Sigmoid colon (tissue), 7 donors: ENCODE measurements around the gene HMX3. TPM values are rescaled to one million over a fixed set of nuclear protein-coding genes. Genes with fewer than 3 reads are reported as not detected.

Source experiments
- DNase-seq: peaks from one replicate; pipeline ENCODE4 v3.0.0-alpha.2; 2019
- H3K27ac ChIP-seq, 4 donors: fragments of 200-600 bp; sonication (generic); one replicate each; pipeline ENCODE4 v1.5.1; 2016 to 2019; ENCODE audit warnings: mild to moderate bottlenecking in 1 of 4
- H3K27me3 ChIP-seq, 3 donors: fragments of 200-600 bp; sonication (generic); one replicate each; pipeline ENCODE4 v1.5.1; 2019; ENCODE audit warnings: mild to moderate bottlenecking in 1 of 3
- H3K36me3 ChIP-seq, 4 donors: fragments of 200-600 bp; sonication (generic); one replicate each; pipeline ENCODE4 v1.5.1; 2016 to 2019
- H3K4me1 ChIP-seq, 4 donors: fragments of 200-600 bp; sonication (generic); one replicate each; pipeline ENCODE4 v1.5.1; 2017 to 2019
- H3K4me3 ChIP-seq, 4 donors: fragments of 200-600 bp; sonication (generic); one replicate each; pipeline ENCODE4 v1.5.1; 2017 to 2019; ENCODE audit warnings: mild to moderate bottlenecking in 2 of 4, moderate library complexity in 1 of 4
- H3K9me3 ChIP-seq, 4 donors: fragments of 200-600 bp in 3 of 4; sonication (generic) in 3 of 4; one replicate each; pipeline versions ENCODE4 v1.5.1 to v1.6.1; 2013 to 2019
- CTCF ChIP-seq, 4 experiments: fragments of 450-650 bp in 3 of 4; fragments of 200-600 bp in 1 of 4; IDR thresholded peaks; one replicate each; pipeline ENCODE4 v1.5.1; 2016 to 2019; ENCODE audit warnings: antibody characterized with exemption in 4 of 4, mild to moderate bottlenecking in 3 of 4, moderate library complexity in 2 of 4
- EP300 ChIP-seq, 4 donors: sonication (generic); formaldehyde crosslinking; IDR thresholded peaks; one replicate each; pipeline ENCODE4 v1.6.1; 2017; ENCODE audit warnings: antibody characterized with exemption in 4 of 4
- POLR2A ChIP-seq, 2 donors: fragments of 450-650 bp; IDR thresholded peaks; one replicate each; pipeline ENCODE4 v1.6.1; 2016; ENCODE audit warnings: antibody characterized with exemption in 2 of 2, mild to moderate bottlenecking in 2 of 2, moderate library complexity in 2 of 2
- POLR2AphosphoS5 ChIP-seq, 4 donors: sonication (generic); formaldehyde crosslinking; IDR thresholded peaks; one replicate each; pipeline ENCODE4 v1.6.1; 2017; ENCODE audit warnings: antibody characterized with exemption in 4 of 4
- WGBS, 2 donors: extraction: QIAGEN DNeasy Blood & Tissue Kit; methylation state at CpG; one replicate each; pipeline ENCODE4 v1.1.7; 2013; 5-methylcytosine and 5-hydroxymethylcytosine counted together
- intact Hi-C: fragments of 100-400 bp; cut with DNase I; formaldehyde crosslinking; loops from one replicate; pipeline ENCODE4 v1.15.1; 2023
- polyA plus RNA-seq, 3 donors: library from polyadenylated mRNA; stranded (reverse); fragments of 200-250 nt; gene quantifications; one replicate each; pipeline ENCODE4 v1.2.3, GENCODE V29; 2013
- total RNA-seq, 4 donors: library from RNA; depleted of rRNA; stranded (reverse); fragments of >200 nt; gene quantifications; one replicate each; pipeline ENCODE4 v1.1.0, GENCODE V29; 2016
- donor health status: healthy with polysubstance abuse.
- donor health status: Bipolar disorder and iron deficiency.
- donor health status: healthy.

The HMX3 gene
- total RNA-seq (under 1 TPM in 2 of 4 donors, not detected in 2; 0.68 to 0.83 TPM), polyA plus RNA-seq (under 1 TPM in 1 of 3 donors, not detected in 2; 0.52 TPM)

DNA sequence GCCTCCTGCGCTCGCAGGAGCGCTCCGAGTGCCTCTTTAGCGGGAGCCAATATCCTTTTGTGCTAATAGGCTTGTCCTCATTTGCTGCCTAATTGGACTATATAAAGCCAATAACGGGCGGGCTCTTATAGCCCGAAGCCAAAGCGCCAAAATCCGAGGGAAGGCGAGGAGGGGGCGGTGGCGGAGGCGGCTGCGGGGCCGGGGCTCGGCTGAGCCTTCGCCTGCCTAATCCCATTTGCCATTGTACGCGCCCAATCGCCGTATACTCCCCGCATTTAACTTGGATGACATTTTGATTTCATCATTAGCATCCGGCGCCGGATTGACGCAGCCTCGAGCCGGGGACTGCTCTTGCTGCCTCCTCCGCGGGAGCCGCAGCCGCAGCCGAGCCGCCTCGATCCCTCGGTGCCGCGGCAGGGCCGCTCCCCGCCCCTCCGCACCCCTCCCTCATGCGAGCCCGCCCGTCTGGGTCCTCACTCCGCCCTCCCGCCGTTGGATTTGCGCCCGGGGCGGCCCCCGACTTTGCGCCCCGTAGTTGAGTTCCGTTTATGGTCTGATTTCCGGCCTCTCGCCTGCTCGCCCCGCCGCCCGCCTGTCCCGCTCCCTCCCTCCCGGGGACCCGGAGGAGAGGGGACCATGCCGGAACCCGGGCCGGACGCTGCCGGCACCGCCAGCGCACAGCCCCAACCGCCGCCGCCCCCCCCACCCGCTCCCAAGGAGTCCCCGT, at the start of gene HMX3:
TSS of gene HMX3 (plus strand) at position 556 of the 727 bp plus-strand sequence. CDS start at position 637, 81 bp downstream.
- no peaks in the 10 kb centered on the region for H3K9me3 ChIP-seq
- peaks cover 74 to 100% (median 91%) of the 10 kb centered on the region in 3 donors for H3K27me3 ChIP-seq
- no peaks in the 10 kb centered on the region for H3K36me3 ChIP-seq
- no peak within 1 kb of the TSS for H3K27ac ChIP-seq
- intact Hi-C loops = loop anchor here (2.0 to 10.0 kb wide), 2 partner anchors 15 to 829 kb away; no protein-coding TSS in a partner anchor
- WGBS, 2 donors = 1 to 2% methylated on average over 76 of the region's 76 CpGs
- DNase-seq = no peak
- TF ChIP-seq CTCF (IDR thresholded peaks at IDR 0.05) = no peak
- no peak for TF ChIP-seq EP300 (IDR thresholded peaks at IDR 0.05)
- no peak for TF ChIP-seq POLR2A (IDR thresholded peaks at IDR 0.05)
- TF ChIP-seq POLR2AphosphoS5 (IDR thresholded peaks at IDR 0.05) = no peak
- peaks cover 0 to 66% (median 56%) of the 10 kb centered on the region in 4 donors for H3K4me1 ChIP-seq
- H3K4me3 ChIP-seq = peak within 1 kb of the TSS in 3 of 4 donors; percentile 27 to 42 (median 40)

- Histone ChIP-seq H3K27me3 (peaks cover 0 to 7% (median 0%) of the 10 kb centered on the region in 3 donors), H3K4me1 (no peaks in the 10 kb centered on the region), H3K9me3 (no peaks in the 10 kb centered on the region), H3K4me3 (no peak overlapping the region), H3K36me3 (no peaks in the 10 kb centered on the region), H3K27ac (no peak overlapping the region)
- WGBS, 2 donors = 80 to 87% methylated on average over 7 of the region's 7 CpGs
- intact Hi-C loops = no loop called here
- DNase-seq = no peak
- no peak for TF ChIP-seq POLR2AphosphoS5 (IDR thresholded peaks at IDR 0.05)
- TF ChIP-seq CTCF (IDR thresholded peaks at IDR 0.05) = no peak
- no peak for TF ChIP-seq POLR2A (IDR thresholded peaks at IDR 0.05)
- TF ChIP-seq EP300 (IDR thresholded peaks at IDR 0.05) = no peak
Measured at GRCh38 chr10:123086281-123086680, 49.5 kb upstream of the HMX3 start.

GRCh38 chr10:123087348-123087747, 48.4 kb upstream of the HMX3 start:
- no peak for DNase-seq
- H3K9me3 ChIP-seq = no peaks in the 10 kb centered on the region
- intact Hi-C loops = no loop called here
- H3K27me3 ChIP-seq = peaks cover 0 to 17% (median 0%) of the 10 kb centered on the region in 3 donors
- no peaks in the 10 kb centered on the region for H3K4me1 ChIP-seq
- no peak overlapping the region for H3K4me3 ChIP-seq
- no peak overlapping the region for H3K27ac ChIP-seq
- no peak for TF ChIP-seq CTCF (IDR thresholded peaks at IDR 0.05)
- TF ChIP-seq POLR2A (IDR thresholded peaks at IDR 0.05) = no peak
- no peak for TF ChIP-seq EP300 (IDR thresholded peaks at IDR 0.05)
- no peak for TF ChIP-seq POLR2AphosphoS5 (IDR thresholded peaks at IDR 0.05)
- no peaks in the 10 kb centered on the region for H3K36me3 ChIP-seq
- WGBS, 2 donors = 77 to 90% methylated on average over 4 of the region's 4 CpGs

- Histone ChIP-seq H3K27ac (no peak overlapping the region), H3K36me3 (no peaks in the 10 kb centered on the region), H3K9me3 (no peaks in the 10 kb centered on the region), H3K27me3 (peaks cover 0 to 17% (median 0%) of the 10 kb centered on the region in 3 donors), H3K4me1 (no peaks in the 10 kb centered on the region), H3K4me3 (no peak overlapping the region)
- no peak for TF ChIP-seq POLR2AphosphoS5 (IDR thresholded peaks at IDR 0.05)
- no peak for TF ChIP-seq CTCF (IDR thresholded peaks at IDR 0.05)
- no peak for TF ChIP-seq POLR2A (IDR thresholded peaks at IDR 0.05)
- TF ChIP-seq EP300 (IDR thresholded peaks at IDR 0.05) = no peak
- DNase-seq = no peak
- WGBS, 2 donors = 70 to 78% methylated on average over 3 of the region's 3 CpGs
- intact Hi-C loops = no loop called here
Measured at GRCh38 chr10:123087786-123088185, 48.0 kb upstream of the HMX3 start.
